GM12891 (cell line): Measurements from ENCODE around the gene NDFIP1.

Experiments used
- PAX5 ChIP-seq: IDR thresholded peaks from 2 replicates; pipeline ENCODE4 v1.6.1; 2011; ENCODE audit warnings: low read length, moderate library complexity, mild to moderate bottlenecking; ENCODE audit not compliant: insufficient read depth, severe bottlenecking
- POLR2A ChIP-seq: IDR thresholded peaks from 2 replicates; pipeline ENCODE4 v1.6.1; 2011; ENCODE audit warnings: low read depth, low read length, control low read depth
- POLR2AphosphoS5 ChIP-seq: IDR thresholded peaks from 2 replicates; pipeline ENCODE4 v1.6.1; 2011; ENCODE audit warnings: low read depth, low read length, control low read depth
- POU2F2 ChIP-seq: IDR thresholded peaks from 2 replicates; pipeline ENCODE4 v1.6.1; 2011; ENCODE audit warnings: low read depth, mild to moderate bottlenecking, control low read depth, low read length, moderate library complexity
- SPI1 ChIP-seq: IDR thresholded peaks from 2 replicates; pipeline ENCODE4 v1.6.1; 2011; ENCODE audit warnings: low read depth, low read length, control low read depth
- TAF1 ChIP-seq: IDR thresholded peaks from 2 replicates; pipeline ENCODE4 v1.6.1; 2011; ENCODE audit warnings: low read depth, low read length, control low read depth

GRCh38 chr5:142152384-142152732 is 43.8 kb downstream of the NDFIP1 start:
- TF ChIP-seq POLR2A (no peak), TAF1 (no peak), POLR2AphosphoS5 (no peak), PAX5 (no peak), SPI1 (no peak), POU2F2 (no peak)
